Psoas muscle (tissue), 8 donors: Measurements from ENCODE around the gene TMEM106B. TPM values are rescaled to one million over a fixed set of nuclear protein-coding genes. Genes with fewer than 3 reads are reported as not detected.
"Not testable (repeated sequence)": the region's sequence is repeated elsewhere in the genome, so short reads cannot be mapped to it uniquely, and the experiment has no call there.

ENCODE experiments used
- ATAC-seq, 4 donors: fragments of 200-7000 bp; cut with Tn5 transposase; one replicate each; pipeline ENCODE4 v1.9.1; 2020; ENCODE audit warnings: moderate library complexity in 3 of 4, mild to moderate bottlenecking in 2 of 4
- DNase-seq, 2 donors: peaks; one replicate each; pipeline ENCODE4 v3.0.0-alpha.2; 2020
- H3K27ac ChIP-seq: fragments of 200-600 bp; one replicate; pipeline ENCODE4 v1.8.0; 2022
- H3K27me3 ChIP-seq, 3 donors: fragments of 200-600 bp in 1 of 3; one replicate each; pipeline versions ENCODE4 v1.6.1 to v1.8.0; 2013 to 2022; ENCODE audit warnings: low read length in 2 of 3, mild to moderate bottlenecking in 2 of 3, moderate library complexity in 1 of 3; ENCODE audit not compliant: insufficient read depth in 3 of 3
- H3K36me3 ChIP-seq, 2 donors: fragments of 200-600 bp in 1 of 2; one replicate each; pipeline versions ENCODE4 v1.6.1 to v1.8.0; 2013 to 2022; ENCODE audit warnings: low read depth in 1 of 2, mild to moderate bottlenecking in 1 of 2, moderate library complexity in 1 of 2; ENCODE audit not compliant: insufficient read depth in 1 of 2
- H3K4me1 ChIP-seq: fragments of 200-600 bp; one replicate; pipeline ENCODE4 v1.8.0; 2022
- H3K4me3 ChIP-seq: fragments of 200-600 bp; one replicate; pipeline ENCODE4 v1.8.0; 2022; ENCODE audit warnings: mild to moderate bottlenecking
- H3K9me3 ChIP-seq: fragments of 200-600 bp; one replicate; pipeline ENCODE4 v1.8.0; 2022
- WGBS, 3 donors: extraction: QIAGEN DNeasy Blood & Tissue Kit; methylation state at CpG; one replicate each; pipeline versions ENCODE4 v1.1.6 to v1.1.7; 2013; 5-methylcytosine and 5-hydroxymethylcytosine counted together
- intact Hi-C, 2 donors: fragments of 100-400 bp; cut with DNase I; formaldehyde crosslinking; loops; one replicate each; pipeline versions ENCODE4 v1.11.0 to v1.14.2; 2022
- long read RNA-seq, 2 donors: library from polyadenylated mRNA; unstranded; transcript quantifications; one replicate each; pipeline ENCODE4 v2.0.0, GENCODE V29; 2021
- polyA plus RNA-seq, 3 donors: library from polyadenylated mRNA; stranded (reverse); fragments of 200-250 nt; gene quantifications; one replicate each; pipeline ENCODE4 v1.2.3, GENCODE V29; 2013
- total RNA-seq, 4 donors: library from RNA; stranded (reverse); fragmentation: NEBNext Ultra II Directional in 2 of 4; extraction: Animal tissue kit (Norgen Biotek cat#: 25700) in 2 of 4; gene quantifications; one replicate each; pipeline versions ENCODE4 v1.2.1 to v1.2.4, GENCODE V29; 2021 to 2023
- TF ChIP-seq, protein P1 (sequence below): fragments of 200-600 bp; IDR thresholded peaks from one replicate; pipeline ENCODE4 v1.8.0; 2022; ENCODE audit warnings: antibody characterized with exemption
- donor health status: healthy with polysubstance abuse.
- donor health status: DM: no; HTN: no; CAD: no; lungs with moderate emphysema.
- donor health status: Bipolar disorder and iron deficiency.
- donor health status: healthy.
- donor health status: DM: yes; HTN: yes; CAD: no.
- donor health status: DM: no; HTN: no; CAD: no.
- donor health status: DM: no; HTN: no; CAD: no.
- donor health status: DM: yes; HTN: yes; CAD: no.

The TMEM106B gene
- 10 to 100 TPM; 31.7 to 47.1 (median 39.5) TPM for total RNA-seq
- 10 to 100 TPM; 12.5 to 24.0 (median 13.9) TPM for polyA plus RNA-seq
- long read RNA-seq, donor 1, full-length matches to known transcripts: 18 of 27 reads
- long read RNA-seq, donor 1, partial matches to known transcripts: 1 of 27 reads
- long read RNA-seq, donor 1, other reads (novel, unspliced or antisense): 8 of 27 reads
- long read RNA-seq, donor 2, transcript TMEM106B-202 (8 exons, 2,126 nt): major isoform, 39 of 57 reads
- long read RNA-seq, donor 2, partial matches to known transcripts: 5 of 57 reads
- long read RNA-seq, donor 2, other reads (novel, unspliced or antisense): 12 of 57 reads

GRCh38 chr7:12211054-12211710, at the start of gene TMEM106B:
Gene TMEM106B (plus strand): TSS chr7:12211294. CDS start chr7:12214811, 3,517 bp downstream.
- TF ChIP-seq, protein P1, sequence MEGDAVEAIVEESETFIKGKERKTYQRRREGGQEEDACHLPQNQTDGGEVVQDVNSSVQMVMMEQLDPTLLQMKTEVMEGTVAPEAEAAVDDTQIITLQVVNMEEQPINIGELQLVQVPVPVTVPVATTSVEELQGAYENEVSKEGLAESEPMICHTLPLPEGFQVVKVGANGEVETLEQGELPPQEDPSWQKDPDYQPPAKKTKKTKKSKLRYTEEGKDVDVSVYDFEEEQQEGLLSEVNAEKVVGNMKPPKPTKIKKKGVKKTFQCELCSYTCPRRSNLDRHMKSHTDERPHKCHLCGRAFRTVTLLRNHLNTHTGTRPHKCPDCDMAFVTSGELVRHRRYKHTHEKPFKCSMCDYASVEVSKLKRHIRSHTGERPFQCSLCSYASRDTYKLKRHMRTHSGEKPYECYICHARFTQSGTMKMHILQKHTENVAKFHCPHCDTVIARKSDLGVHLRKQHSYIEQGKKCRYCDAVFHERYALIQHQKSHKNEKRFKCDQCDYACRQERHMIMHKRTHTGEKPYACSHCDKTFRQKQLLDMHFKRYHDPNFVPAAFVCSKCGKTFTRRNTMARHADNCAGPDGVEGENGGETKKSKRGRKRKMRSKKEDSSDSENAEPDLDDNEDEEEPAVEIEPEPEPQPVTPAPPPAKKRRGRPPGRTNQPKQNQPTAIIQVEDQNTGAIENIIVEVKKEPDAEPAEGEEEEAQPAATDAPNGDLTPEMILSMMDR: no peak
- Histone ChIP-seq H3K27ac (peak within 1 kb of the TSS; percentile 93), H3K4me3 (peak within 1 kb of the TSS; percentile 89), H3K36me3 (peaks cover 0 to 15% of the 10 kb centered on the region in 2 donors), H3K27me3 (no peaks in the 10 kb centered on the region), H3K4me1 (peaks cover 12% of the 10 kb centered on the region), H3K9me3 (no peaks in the 10 kb centered on the region)
- DNase-seq: peak; percentile 98 to 99
- ATAC-seq: peak; percentile 97 to 99 (median 98)
- intact Hi-C loops: no loop called here
- WGBS, 3 donors: 0 to 1% (median 0%) methylated on average over 52 to 62 of the region's 62 CpGs

- peaks cover 3% of the 10 kb centered on the region for H3K9me3 ChIP-seq
- DNase-seq (no peak), ATAC-seq (no peak)
- intact Hi-C loops: no loop called here
- 56 to 59% (median 58%) methylated on average over 5 of the region's 5 CpGs for WGBS, 3 donors
- no peak overlapping the region for H3K4me3 ChIP-seq
- TF ChIP-seq, protein P1: no peak
- H3K27me3 ChIP-seq: no peaks in the 10 kb centered on the region
- H3K36me3 ChIP-seq: no peaks in the 10 kb centered on the region
- H3K27ac ChIP-seq: no peak overlapping the region
- H3K4me1 ChIP-seq: no peaks in the 10 kb centered on the region
Observed at GRCh38 chr7:12162415-12163113, 48.5 kb upstream of the TMEM106B start.

- H3K27ac ChIP-seq, H3K9me3 ChIP-seq, DNase-seq, H3K36me3 ChIP-seq, intact Hi-C loops, ATAC-seq, H3K4me3 ChIP-seq, H3K4me1 ChIP-seq, H3K27me3 ChIP-seq: not testable (repeated sequence)
- 79 to 82% (median 81%) methylated on average over 3 of the region's 3 CpGs for WGBS, 3 donors
Observed at GRCh38 chr7:12168065-12168464, 43.0 kb upstream of the TMEM106B start.

- H3K27ac ChIP-seq, H3K27me3 ChIP-seq, intact Hi-C loops, H3K4me1 ChIP-seq, H3K36me3 ChIP-seq, DNase-seq, H3K4me3 ChIP-seq, ATAC-seq, H3K9me3 ChIP-seq: not testable (repeated sequence)
- WGBS, 3 donors: 75 to 85% (median 77%) methylated on average over 6 of the region's 6 CpGs
Observed at GRCh38 chr7:12169981-12170820, 40.9 kb upstream of the TMEM106B start.

DNA sequence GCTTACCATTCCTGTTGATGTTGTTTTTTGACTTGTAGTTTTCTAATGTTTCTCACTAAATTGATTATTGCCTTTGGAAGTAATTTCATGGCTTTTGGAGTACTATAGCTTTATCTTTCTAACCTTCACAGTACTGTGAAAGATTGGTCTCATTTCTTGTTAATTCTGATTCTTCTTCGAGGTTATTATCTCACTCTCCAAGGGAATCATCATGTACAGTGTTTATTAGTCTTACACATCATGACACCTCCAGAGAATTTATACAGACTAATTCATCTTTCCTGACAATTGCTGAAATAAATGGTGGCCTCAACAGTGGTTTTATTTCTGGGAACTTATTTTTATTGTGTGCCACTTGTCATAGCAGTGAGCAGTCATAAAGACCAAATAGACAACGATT, 37.4 kb upstream of the TMEM106B start:
- no peak for DNase-seq
- H3K36me3 ChIP-seq: no peaks in the 10 kb centered on the region
- no peak overlapping the region for H3K4me3 ChIP-seq
- H3K27ac ChIP-seq: no peak overlapping the region
- H3K27me3 ChIP-seq: peaks cover 0 to 2% (median 0%) of the 10 kb centered on the region in 3 donors
- no peaks in the 10 kb centered on the region for H3K4me1 ChIP-seq
- H3K9me3 ChIP-seq: no peaks in the 10 kb centered on the region
- TF ChIP-seq, protein P1: no peak
- intact Hi-C loops: no loop called here
- WGBS, 3 donors: 66 to 74% (median 67%) methylated on average over 2 of the region's 2 CpGs
- ATAC-seq: no peak
